Measurements from ENCODE around the gene FAM217A.

DNA sequence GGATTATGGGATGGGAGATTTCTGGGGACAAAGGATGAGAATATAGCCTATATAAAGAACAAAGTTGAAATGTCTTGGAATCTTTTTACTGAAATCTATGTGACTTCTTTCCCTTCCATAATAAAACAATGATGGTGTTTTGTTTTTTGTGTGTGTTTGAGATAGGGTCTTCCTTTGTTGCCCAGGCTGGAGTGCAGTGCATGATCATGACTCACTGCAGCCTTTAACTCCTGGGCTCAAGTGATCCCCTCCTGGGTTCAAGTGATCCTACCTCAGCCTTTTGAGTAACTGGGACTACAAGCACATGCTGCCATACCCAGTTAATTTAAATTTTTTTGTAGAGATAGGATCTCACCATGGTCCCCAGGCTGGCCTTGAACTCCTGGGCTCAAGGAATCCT is 50.9 kb downstream of the FAM217A start:
- TF ChIP-seq, protein P1, sequence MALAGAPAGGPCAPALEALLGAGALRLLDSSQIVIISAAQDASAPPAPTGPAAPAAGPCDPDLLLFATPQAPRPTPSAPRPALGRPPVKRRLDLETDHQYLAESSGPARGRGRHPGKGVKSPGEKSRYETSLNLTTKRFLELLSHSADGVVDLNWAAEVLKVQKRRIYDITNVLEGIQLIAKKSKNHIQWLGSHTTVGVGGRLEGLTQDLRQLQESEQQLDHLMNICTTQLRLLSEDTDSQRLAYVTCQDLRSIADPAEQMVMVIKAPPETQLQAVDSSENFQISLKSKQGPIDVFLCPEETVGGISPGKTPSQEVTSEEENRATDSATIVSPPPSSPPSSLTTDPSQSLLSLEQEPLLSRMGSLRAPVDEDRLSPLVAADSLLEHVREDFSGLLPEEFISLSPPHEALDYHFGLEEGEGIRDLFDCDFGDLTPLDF (CRISPR knock-in tag; IDR thresholded peaks at IDR 0.05), result no peak
- TF ChIP-seq ZNF512 (tag; IDR thresholded peaks at IDR 0.05), result no peak
- no peak for TF ChIP-seq MAFF (IDR thresholded peaks at IDR 0.05; ENCODE audit: low read length)
- no peak for TF ChIP-seq ZNF780A (CRISPR knock-in tag; IDR thresholded peaks at IDR 0.05)
- no peak for TF ChIP-seq ETV5 (CRISPR knock-in tag; IDR thresholded peaks at IDR 0.05; ENCODE audit: low read depth)
- TF ChIP-seq, protein P2, sequence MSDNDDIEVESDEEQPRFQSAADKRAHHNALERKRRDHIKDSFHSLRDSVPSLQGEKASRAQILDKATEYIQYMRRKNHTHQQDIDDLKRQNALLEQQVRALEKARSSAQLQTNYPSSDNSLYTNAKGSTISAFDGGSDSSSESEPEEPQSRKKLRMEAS (CRISPR knock-in tag; IDR thresholded peaks at IDR 0.05), result no peak
- TF ChIP-seq NBN (IDR thresholded peaks at IDR 0.05; ENCODE audit: low read depth), result no peak
- no peak for TF ChIP-seq EZH2 (IDR thresholded peaks at IDR 0.05; ENCODE audit: borderline replicate concordance, low read depth, low read length)
